NT2/D1 (cell line): Measurements from ENCODE around the gene CDH20.

Experiments
- SUZ12 ChIP-seq: IDR thresholded peaks from 2 replicates; pipeline ENCODE4 v1.6.1; 2011; ENCODE audit not compliant: insufficient read length, insufficient read depth; ENCODE audit errors: extremely low read depth
- YY1 ChIP-seq: IDR thresholded peaks from 2 replicates; pipeline ENCODE4 v1.6.1; 2011; ENCODE audit not compliant: insufficient read length, insufficient read depth

- TF ChIP-seq YY1 (no peak), SUZ12 (no peak)
Measured at GRCh38 chr18:61348230-61348629, 15.0 kb downstream of the CDH20 start.
